ENCODE data around the gene ERGIC3. TPM values are rescaled to one million over a fixed set of nuclear protein-coding genes. Genes with fewer than 3 reads are reported as not detected.

Gene ERGIC3
- total and polyA plus RNA-seq, 9 donors = 168 to 354 (median 221) TPM

DNA sequence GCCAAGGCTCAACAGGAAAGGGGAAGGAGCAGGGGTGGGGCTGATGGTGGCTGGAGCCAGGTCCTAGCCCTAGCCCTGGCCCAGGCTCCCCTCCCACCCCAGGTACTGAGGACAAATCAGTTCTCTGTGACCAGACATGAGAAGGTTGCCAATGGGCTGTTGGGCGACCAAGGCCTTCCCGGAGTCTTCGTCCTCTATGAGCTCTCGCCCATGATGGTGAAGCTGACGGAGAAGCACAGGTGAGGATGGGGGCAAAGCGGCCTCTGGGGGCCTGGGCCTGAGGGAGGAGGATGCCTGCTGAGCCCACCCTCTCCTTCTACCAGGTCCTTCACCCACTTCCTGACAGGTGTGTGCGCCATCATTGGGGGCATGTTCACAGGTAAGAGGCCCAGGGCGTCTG lies 15.0 kb downstream of the ERGIC3 start:
- no peak overlapping the region for H3K4me3 ChIP-seq

DNA sequence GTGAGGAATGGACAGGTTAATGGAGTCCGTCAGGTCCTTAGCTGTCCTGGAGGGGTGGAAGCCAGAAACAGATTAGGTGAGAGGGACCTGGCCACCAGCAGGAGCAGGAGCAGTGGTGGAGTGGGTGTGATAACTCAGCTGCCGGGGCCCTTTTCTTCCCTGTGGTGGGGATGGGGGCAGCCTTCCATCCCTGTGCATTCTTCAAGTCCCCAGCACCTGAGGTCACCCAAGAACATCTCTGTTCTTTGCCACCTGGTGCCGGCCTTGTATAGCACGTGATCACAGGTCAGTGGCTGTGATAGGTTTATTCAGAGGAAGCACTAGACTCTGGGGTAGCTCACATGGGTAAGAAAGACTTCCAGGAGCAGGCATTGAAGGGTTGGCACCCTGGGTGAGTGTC lies 16.6 kb downstream of the ERGIC3 start:
- intact Hi-C loops (cut with DNase I) = no loop called here
- H3K27me3 ChIP-seq = no peaks in the 10 kb centered on the region
- no peak overlapping the region for H3K27ac ChIP-seq
- WGBS, 3 donors = 86 to 94% (median 91%) methylated on average over 4 of the region's 4 CpGs
- no peaks in the 10 kb centered on the region for H3K4me1 ChIP-seq (ENCODE audit: insufficient read depth)
- H3K4me3 ChIP-seq = no peak overlapping the region
- DNase-seq = no peak
- H3K36me3 ChIP-seq = no peaks in the 10 kb centered on the region
- H3K9me3 ChIP-seq = no peaks in the 10 kb centered on the region
- TF ChIP-seq POLR2A (IDR thresholded peaks at IDR 0.05) (no peak), EP300 (IDR thresholded peaks at IDR 0.05) (no peak)
- TF ChIP-seq, protein P1, sequence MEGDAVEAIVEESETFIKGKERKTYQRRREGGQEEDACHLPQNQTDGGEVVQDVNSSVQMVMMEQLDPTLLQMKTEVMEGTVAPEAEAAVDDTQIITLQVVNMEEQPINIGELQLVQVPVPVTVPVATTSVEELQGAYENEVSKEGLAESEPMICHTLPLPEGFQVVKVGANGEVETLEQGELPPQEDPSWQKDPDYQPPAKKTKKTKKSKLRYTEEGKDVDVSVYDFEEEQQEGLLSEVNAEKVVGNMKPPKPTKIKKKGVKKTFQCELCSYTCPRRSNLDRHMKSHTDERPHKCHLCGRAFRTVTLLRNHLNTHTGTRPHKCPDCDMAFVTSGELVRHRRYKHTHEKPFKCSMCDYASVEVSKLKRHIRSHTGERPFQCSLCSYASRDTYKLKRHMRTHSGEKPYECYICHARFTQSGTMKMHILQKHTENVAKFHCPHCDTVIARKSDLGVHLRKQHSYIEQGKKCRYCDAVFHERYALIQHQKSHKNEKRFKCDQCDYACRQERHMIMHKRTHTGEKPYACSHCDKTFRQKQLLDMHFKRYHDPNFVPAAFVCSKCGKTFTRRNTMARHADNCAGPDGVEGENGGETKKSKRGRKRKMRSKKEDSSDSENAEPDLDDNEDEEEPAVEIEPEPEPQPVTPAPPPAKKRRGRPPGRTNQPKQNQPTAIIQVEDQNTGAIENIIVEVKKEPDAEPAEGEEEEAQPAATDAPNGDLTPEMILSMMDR (IDR thresholded peaks at IDR 0.05) = no peak

More for the DNA sequence above, 15.0 kb downstream of the ERGIC3 start:
- Histone ChIP-seq H3K27ac (no peak overlapping the region), H3K27me3 (no peaks in the 10 kb centered on the region), H3K4me1 (ENCODE audit: insufficient read depth) (no peaks in the 10 kb centered on the region), H3K9me3 (no peaks in the 10 kb centered on the region), H3K36me3 (no peaks in the 10 kb centered on the region)
- intact Hi-C loops (cut with DNase I) = no loop called here
- no peak for DNase-seq
- 90 to 98% (median 95%) methylated on average over 8 of the region's 8 CpGs for WGBS, 3 donors
- TF ChIP-seq EP300 (IDR thresholded peaks at IDR 0.05) (no peak), POLR2A (IDR thresholded peaks at IDR 0.05) (no peak)
- TF ChIP-seq, protein P1 (IDR thresholded peaks at IDR 0.05) = no peak

DNA sequence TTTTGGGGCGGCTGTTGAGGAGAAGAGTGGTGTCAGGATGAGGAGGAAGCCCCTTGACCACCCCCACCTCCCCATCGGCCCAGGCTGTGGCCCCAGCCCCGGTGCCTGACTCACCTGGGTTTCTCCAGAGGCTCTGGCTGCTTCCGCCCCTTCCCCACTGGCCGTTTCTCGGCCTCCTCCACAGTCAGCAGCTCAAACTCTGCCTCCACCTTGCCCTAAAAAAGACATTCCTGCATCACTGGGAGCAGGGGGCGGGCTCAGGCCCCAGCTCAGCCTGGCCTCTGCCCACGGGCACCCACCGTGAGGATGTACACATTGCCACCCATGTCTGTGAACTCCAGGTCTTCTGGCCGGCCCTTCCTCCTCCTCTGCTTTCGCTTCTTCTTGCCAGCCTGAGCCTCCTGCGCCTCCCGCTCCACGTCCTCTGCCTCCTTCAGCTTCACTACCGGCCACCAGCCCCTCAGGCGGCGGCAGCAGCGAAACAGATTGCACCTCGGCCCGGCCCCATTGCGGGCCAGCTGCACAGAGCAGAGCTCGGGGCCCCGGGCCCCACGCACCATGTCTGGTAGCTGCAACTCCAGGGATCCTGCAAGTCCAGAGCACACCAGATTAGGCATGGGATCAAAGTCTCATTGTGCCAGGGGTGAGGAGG lies 17.3 kb downstream of the ERGIC3 start:
- DNase-seq = no peak
- WGBS, 3 donors = 86 to 87% (median 86%) methylated on average over 24 of the region's 24 CpGs

DNA sequence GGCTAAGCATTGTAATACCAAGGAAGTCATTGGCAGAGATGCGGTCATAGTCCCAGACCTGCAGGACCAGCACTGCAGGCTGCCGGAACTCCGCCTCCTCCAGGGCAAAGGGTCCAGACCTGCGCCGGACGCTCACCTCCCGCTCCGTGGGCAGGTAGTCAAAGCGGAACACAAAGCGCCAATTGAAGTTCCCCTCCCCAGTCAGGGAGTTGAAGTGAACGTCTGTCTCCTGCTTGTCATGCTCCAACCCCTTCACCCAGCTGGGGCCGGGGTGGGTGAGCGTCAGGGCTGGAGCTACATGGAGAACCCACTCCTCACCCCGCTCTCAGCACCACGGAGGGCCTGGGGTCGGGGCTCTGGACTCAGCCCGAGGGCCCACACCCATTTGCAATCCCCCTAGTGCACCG lies 18.2 kb downstream of the ERGIC3 start:
- no peaks in the 10 kb centered on the region for H3K4me1 ChIP-seq (ENCODE audit: insufficient read depth)
- no peaks in the 10 kb centered on the region for H3K36me3 ChIP-seq
- no peaks in the 10 kb centered on the region for H3K27me3 ChIP-seq
- TF ChIP-seq EP300 (IDR thresholded peaks at IDR 0.05) = no peak
- no peak for TF ChIP-seq POLR2A (IDR thresholded peaks at IDR 0.05)
- TF ChIP-seq, protein P1 (IDR thresholded peaks at IDR 0.05) = no peak
- no peak overlapping the region for H3K4me3 ChIP-seq
- 61 to 68% (median 65%) methylated on average over 18 of the region's 18 CpGs for WGBS, 3 donors
- no peaks in the 10 kb centered on the region for H3K9me3 ChIP-seq
- no peak overlapping the region for H3K27ac ChIP-seq
- no peak for DNase-seq
- intact Hi-C loops (cut with DNase I) = no loop called here

More for the DNA sequence above, 17.3 kb downstream of the ERGIC3 start:
- no peaks in the 10 kb centered on the region for H3K27me3 ChIP-seq
- H3K36me3 ChIP-seq = no peaks in the 10 kb centered on the region
- no peaks in the 10 kb centered on the region for H3K9me3 ChIP-seq
- TF ChIP-seq EP300 (IDR thresholded peaks at IDR 0.05) = no peak
- no peak for TF ChIP-seq POLR2A (IDR thresholded peaks at IDR 0.05)
- TF ChIP-seq, protein P1 (IDR thresholded peaks at IDR 0.05) = no peak
- no peak overlapping the region for H3K27ac ChIP-seq
- no peak overlapping the region for H3K4me3 ChIP-seq
- intact Hi-C loops (cut with DNase I) = no loop called here
- H3K4me1 ChIP-seq (ENCODE audit: insufficient read depth) = no peaks in the 10 kb centered on the region
